ENCODE measurements around the gene TCFL5. TPM values are rescaled to one million over a fixed set of nuclear protein-coding genes. Genes with fewer than 3 reads are reported as not detected.
A peak's percentile ranks its signal among the peaks of the same experiment; 100 is the strongest.

TCFL5 gene
- total RNA-seq, 1 donor from 2014 or later, result 12.8 TPM

DNA sequence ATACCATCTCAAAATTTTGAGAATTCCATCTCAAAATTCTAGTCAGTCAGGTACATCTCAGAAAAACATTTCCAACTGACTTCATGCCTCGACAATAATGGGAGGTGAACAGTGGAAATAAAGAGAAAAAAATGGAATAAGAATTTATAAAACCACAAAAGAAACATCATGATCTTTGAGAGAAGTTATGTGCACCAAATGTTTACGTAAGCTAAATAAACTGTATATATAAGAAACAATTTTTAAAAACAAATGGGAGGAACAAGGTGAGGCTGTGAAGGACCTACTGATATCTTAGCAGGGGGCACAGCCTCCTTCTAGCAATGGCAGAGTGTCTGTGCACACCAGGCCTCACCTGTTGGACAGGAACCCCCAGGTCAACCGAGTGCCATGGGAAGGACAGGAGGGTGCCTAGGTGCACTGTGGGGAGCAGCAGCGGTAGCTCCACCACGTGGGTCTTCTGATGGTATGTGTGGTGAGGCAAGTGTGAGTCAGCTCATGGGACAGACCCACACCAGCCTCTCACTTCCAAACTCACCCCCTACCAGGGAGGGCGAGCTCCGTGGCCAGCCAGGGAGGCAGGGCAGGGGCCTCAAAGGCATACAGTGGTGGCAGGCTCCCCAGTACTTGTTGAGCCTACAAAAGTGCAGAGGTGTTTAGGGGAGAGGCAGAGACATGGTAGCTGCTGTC, 41.4 kb upstream of the TCFL5 start:
- Mint-ChIP-seq H3K4me3 (ENCODE audit: unreplicated experiment) (no peak overlapping the region), H3K36me3 (ENCODE audit: unreplicated experiment) (peaks cover 49% of the 10 kb centered on the region), H3K9me3 (ENCODE audit: unreplicated experiment) (no peaks in the 10 kb centered on the region), H3K4me1 (ENCODE audit: unreplicated experiment) (peaks cover 16% of the 10 kb centered on the region), H3K27me3 (ENCODE audit: unreplicated experiment) (no peaks in the 10 kb centered on the region), H3K27ac (ENCODE audit: unreplicated experiment) (no peak overlapping the region)
- TF ChIP-seq CTCF (IDR thresholded peaks at IDR 0.05), result no peak
- DNase-seq (ENCODE audit: extremely low spot score, unreplicated experiment), result no peak

GRCh38 chr20:62901891-62902290, 40.3 kb upstream of the TCFL5 start:
- Mint-ChIP-seq H3K9me3 (ENCODE audit: unreplicated experiment) (no peaks in the 10 kb centered on the region), H3K4me1 (ENCODE audit: unreplicated experiment) (peaks cover 10% of the 10 kb centered on the region), H3K27me3 (ENCODE audit: unreplicated experiment) (no peaks in the 10 kb centered on the region), H3K4me3 (ENCODE audit: unreplicated experiment) (no peak overlapping the region), H3K27ac (ENCODE audit: unreplicated experiment) (no peak overlapping the region), H3K36me3 (ENCODE audit: unreplicated experiment) (peaks cover 41% of the 10 kb centered on the region)
- DNase-seq (ENCODE audit: extremely low spot score, unreplicated experiment), result no peak
- no peak for TF ChIP-seq CTCF (IDR thresholded peaks at IDR 0.05)

DNA sequence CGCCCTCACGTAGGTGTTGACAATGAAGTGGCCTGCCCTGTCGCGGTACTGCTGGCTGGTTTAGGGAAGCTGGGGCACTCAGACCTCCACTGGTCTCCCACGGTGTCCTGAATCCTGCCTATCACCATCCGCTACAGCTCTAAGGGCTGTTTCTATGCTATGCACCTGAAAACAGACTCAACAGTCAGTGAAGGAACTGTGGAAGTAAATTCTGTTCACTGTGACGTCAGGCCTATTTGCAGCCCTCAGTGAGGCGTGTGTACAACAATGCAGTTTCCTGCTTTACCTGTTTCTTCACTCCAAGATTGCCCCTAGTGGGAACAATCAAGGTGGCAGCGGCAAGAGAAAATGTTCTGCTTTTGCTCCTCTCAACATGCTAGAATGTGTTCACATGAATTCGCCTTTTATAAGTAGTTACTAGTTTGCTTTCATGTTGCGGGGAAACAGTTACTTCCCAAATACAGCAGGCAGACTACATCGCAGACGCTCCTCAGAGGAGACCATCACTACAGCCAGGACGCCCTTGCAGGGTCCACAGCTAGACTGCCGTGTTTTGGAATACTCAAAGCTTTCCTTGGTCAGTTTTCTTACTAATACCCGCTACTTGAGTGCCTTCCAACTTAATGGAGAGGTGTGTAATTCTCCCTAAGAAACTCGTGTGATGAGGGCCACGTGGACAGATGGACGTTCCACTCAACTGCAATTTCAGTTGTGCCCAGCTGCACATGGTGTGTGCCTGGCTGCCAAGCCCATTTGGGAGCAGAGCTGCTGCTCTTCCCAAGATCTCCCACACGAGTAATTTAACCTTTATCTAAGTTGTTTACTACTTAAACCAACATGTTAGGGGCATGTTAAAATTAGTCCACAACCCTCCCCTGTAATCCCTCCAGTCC, 39.3 kb upstream of the TCFL5 start:
- no peak overlapping the region for H3K27ac Mint-ChIP-seq (ENCODE audit: unreplicated experiment)
- no peak for DNase-seq (ENCODE audit: extremely low spot score, unreplicated experiment)

GRCh38 chr20:62900052-62900691, 38.5 kb upstream of the TCFL5 start:
- Mint-ChIP-seq H3K4me3 (ENCODE audit: unreplicated experiment) (no peak overlapping the region), H3K27me3 (ENCODE audit: unreplicated experiment) (no peaks in the 10 kb centered on the region), H3K27ac (ENCODE audit: unreplicated experiment) (peak overlapping the region; percentile 27), H3K4me1 (ENCODE audit: unreplicated experiment) (peaks cover 10% of the 10 kb centered on the region), H3K36me3 (ENCODE audit: unreplicated experiment) (peaks cover 29% of the 10 kb centered on the region), H3K9me3 (ENCODE audit: unreplicated experiment) (no peaks in the 10 kb centered on the region)
- peak; percentile 87 for TF ChIP-seq CTCF (IDR thresholded peaks at IDR 0.05)
- no peak for DNase-seq (ENCODE audit: extremely low spot score, unreplicated experiment)

More for the DNA sequence above, 39.3 kb upstream of the TCFL5 start:
- no peak for TF ChIP-seq CTCF (IDR thresholded peaks at IDR 0.05)
- Mint-ChIP-seq H3K36me3 (ENCODE audit: unreplicated experiment) (peaks cover 31% of the 10 kb centered on the region), H3K27me3 (ENCODE audit: unreplicated experiment) (no peaks in the 10 kb centered on the region), H3K4me3 (ENCODE audit: unreplicated experiment) (no peak overlapping the region), H3K4me1 (ENCODE audit: unreplicated experiment) (peaks cover 10% of the 10 kb centered on the region), H3K9me3 (ENCODE audit: unreplicated experiment) (no peaks in the 10 kb centered on the region)

Data from osteocyte (in vitro differentiated cells).